UCSD-AML1 (cell line): ENCODE measurements around the gene EIPR1.

Experiments
- DNase-seq: peaks from one replicate; lab custom pipeline; 2025; ENCODE audit not compliant: unreplicated experiment; lab: John Stamatoyannopoulos, UW

EIPR1 gene

DNA sequence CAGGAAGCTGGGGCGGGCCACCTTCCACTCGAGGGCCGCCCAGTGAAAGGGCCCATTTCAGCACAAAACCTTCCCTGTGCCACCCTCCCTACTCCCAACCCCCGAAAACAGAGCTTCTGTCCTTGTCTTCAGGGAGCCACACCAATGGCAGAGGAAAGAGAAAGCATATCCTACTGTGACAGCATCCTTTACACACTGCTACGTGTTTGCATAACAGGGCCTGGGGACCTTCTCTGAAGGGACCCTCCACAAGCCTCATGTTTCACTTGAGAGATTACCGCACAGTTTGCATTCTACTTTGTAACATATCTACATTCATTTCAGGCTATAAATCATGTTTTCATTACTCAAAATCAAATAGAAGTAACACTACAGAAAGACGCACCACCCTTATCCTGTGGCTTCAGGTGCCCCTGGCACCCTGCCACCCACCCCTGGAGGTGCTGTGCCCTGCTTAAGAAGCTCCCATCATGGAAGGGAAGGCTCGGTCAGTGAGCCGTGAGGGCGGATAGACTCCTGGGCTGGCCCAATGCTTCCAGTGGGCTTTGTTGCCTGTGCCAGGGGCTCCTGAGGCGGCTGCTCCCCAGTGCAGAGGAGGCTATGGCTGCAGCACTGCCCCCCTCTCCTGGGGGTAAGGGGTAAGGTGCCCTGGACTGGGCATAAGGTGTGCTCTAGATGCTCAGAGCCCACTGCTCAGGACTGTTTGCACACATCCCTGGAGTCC, 52.0 kb downstream of the EIPR1 start:
- no peak for DNase-seq

- no peak for DNase-seq
Measured at GRCh38 chr2:3324404-3325281, 53.0 kb downstream of the EIPR1 start.

DNA sequence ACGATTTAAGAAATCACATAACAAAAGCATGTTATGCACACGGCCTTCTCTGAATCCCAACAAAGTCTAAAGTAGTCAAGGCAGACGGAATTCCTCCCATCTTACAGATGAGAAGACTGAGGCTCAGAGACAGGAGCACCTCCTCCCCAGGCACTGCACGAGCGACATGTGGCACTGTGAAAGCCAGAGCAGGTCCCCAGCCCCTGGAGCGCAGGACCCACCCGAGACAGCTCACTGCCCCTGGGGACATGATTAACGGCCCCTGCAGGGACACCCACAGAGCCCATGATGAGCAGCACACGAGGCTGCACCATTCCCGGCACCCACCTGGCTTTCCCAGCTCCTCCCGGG, 53.6 kb downstream of the EIPR1 start:
- DNase-seq = no peak

DNA sequence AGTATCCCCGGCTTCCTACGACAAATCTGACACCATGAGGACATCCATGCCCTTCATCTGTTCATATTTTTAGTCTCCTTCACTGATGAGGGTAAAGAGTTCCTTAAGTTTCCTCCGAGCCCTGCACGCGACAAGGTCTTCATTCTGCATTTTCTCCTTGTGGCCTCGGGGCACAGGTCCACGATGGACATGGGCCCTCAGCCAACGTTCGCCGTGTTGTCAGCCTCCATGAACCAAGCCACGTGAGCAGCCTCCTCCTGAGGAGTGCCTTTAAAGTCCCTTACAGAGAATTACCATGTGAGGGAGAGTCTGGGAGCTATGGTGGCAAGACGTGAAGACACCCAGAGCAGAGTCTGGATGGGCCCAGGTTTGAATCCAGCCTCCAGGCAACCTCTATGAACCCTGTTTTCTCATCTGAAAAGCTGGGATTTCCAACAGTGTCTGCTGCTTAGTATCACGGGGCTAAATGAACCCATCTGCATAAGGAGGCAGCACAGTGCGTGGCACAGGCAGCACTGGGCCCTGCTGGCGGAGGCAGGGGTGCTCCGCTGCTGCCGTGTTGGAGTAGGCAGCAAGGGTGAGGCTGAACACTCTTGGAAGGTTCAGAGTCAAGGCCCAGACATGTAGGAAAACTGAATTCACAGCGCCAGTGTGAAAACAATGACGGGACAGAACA, 54.1 kb downstream of the EIPR1 start:
- DNase-seq = no peak

DNA sequence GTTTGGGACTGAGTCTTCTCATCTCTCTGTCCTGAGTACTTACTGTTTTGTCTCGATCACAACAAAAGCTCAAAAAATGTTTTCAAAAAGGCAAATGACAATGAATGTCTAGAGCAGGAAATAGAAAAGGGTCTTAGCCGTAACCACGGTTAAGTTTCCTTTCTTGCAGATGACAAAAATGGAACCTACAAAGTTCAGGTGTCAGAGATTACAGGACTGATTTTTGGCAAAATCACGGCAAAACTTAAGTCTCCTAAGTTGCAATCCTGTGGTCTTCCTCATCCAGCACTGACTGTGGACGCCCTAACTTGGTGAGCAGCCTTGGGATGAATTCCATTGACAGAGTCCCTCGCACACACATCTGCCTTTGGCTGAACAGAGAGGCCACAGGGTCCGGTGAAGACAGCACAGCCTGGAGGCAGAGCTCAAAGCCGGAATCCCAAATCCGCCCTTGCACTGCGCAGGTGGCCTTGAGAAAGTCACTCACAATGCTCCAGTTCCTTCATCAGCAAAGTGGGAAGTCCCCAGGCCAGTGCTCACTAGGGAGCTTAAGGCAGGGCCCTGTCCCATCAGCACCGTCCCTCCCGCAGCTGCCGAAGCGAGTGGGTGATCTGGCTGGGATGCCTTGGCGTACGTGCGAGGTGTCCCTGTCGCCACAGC, 55.2 kb downstream of the EIPR1 start:
- DNase-seq = no peak

GRCh38 chr2:3321825-3322224, 55.8 kb downstream of the EIPR1 start:
- DNase-seq = no peak

GRCh38 chr2:3320910-3321605, 56.6 kb downstream of the EIPR1 start:
- DNase-seq = no peak

- DNase-seq = no peak
Measured at GRCh38 chr2:3319745-3320566, 57.7 kb downstream of the EIPR1 start.

DNA sequence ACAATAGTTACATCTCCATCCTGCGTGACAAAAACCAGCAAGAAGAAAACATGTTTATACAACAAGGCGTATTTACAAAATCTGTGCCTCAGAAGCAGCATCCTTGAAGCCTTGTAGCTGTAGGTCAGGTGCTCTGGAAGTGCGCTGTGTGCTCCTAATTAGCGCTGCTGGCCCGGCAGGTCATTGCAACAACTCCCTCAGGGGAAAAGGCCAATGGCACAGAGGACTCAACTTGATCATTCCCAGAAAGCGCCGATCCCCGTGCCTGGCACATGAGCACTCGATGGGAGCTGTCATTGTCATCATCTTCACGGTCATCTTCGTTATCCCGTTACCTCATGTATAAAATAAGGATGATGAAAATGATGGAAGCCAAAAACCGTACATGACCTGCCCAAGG, 58.5 kb downstream of the EIPR1 start:
- no peak for DNase-seq

GRCh38 chr2:3317871-3318590, 59.6 kb downstream of the EIPR1 start:
- no peak for DNase-seq

DNA sequence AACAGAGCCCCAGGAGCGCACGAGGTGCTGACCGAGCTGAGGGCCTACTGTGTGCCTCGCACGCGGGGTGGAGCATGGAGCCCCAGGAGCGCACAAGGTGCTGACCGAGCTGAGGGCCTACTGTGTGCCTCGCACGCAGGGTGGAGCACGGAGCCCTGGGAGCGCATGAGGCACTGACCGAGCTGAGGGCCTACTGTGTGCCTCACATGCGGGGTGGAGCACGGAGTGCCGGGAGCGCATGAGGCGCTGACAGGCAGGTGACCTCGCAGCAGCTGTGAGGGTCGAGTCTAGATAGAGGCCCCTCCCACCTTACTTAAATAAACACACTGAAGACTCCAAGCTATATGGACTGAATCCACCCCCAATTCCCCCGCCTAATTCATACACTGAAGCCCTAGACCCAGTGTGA, 60.3 kb downstream of the EIPR1 start:
- DNase-seq = no peak

DNA sequence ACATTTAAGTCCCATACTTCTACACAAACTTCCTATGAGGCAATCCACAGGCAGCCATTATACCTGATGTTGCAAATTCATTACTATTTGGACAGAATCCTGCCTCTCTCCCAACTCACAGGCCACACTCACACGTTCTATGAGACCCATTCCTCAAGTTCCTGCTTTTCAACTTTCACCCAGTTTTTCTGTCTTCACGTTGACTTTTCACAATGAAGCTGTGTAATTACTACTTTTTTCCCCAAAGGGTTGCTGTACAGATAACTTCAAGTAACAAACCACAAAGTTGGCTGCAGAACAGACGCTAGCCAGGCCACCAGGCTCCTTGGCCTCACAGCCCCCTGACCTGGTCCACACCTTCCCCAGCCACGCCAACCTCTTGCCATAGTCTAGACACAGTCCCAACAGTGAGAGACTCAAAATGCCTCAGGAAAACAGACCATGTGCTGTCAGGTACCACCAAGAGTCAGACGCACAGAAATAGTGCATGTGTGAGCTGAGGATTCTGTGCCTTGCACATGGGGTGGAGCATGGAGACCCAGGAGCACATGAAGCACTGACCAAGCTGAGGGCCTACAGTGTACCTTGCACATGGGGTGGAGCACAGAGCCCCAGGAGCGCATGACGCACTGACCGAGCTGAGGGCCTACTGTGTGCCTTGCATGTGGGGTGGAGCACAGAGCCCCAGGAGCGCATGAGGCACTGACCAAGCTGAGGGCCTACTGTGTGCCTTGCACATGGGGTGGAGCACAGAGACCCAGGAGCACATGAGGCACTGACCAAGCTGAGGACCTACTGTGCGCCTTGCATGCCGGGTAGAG, 61.0 kb downstream of the EIPR1 start:
- DNase-seq = no peak

DNA sequence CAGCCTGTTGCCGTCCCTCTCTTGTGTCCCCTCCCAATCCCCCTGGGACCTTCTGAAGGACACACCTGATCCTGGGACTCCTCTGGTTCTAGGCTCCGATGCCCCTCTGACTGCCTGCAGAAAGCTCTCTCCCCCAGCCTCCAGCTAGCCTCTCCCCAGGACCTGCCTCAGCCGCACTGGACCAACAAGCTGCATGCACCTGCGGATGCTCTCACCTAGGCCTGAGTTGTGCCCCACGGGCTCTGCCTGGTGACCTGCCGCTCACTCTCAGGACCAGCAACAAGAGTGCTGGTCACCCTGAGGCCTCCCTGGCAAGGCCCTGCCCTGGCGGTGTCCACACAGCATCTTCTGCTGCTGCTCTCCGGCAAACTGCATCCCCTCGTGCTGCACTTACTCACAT, 63.0 kb downstream of the EIPR1 start:
- DNase-seq = no peak

GRCh38 chr2:3313781-3314375, 63.7 kb downstream of the EIPR1 start:
- DNase-seq = no peak

- DNase-seq = no peak
Measured at GRCh38 chr2:3312576-3313345, 64.9 kb downstream of the EIPR1 start.

- no peak for DNase-seq
Measured at GRCh38 chr2:3311601-3312000, 66.0 kb downstream of the EIPR1 start.
